HepG2 (cell line): ENCODE measurements around the gene RNF123. TPM values are rescaled to one million over a fixed set of nuclear protein-coding genes. Genes with fewer than 3 reads are reported as not detected.

Experiments
- FOXK2 ChIP-seq: fragments of 450-650 bp; IDR thresholded peaks from 2 replicates; pipeline ENCODE4 v1.6.1; 2016
- GFI1 ChIP-seq: sonication (generic); formaldehyde crosslinking; IDR thresholded peaks from 2 replicates; pipeline ENCODE4 v1.5.0; 2020; ENCODE audit warnings: missing genetic modification reagents, mild to moderate bottlenecking, borderline replicate concordance
- GMEB2 ChIP-seq: IDR thresholded peaks from 2 replicates; pipeline ENCODE4 v1.6.1; 2016; ENCODE audit warnings: missing biosample characterization, missing genetic modification reagents, low read depth
- HNRNPH1 ChIP-seq: fragments of 200-400 bp; formaldehyde crosslinking; optimal IDR thresholded peaks from 2 replicates; pipeline ENCODE3; 2017; ENCODE audit warnings: mild to moderate bottlenecking, low read depth, low read length
- HNRNPLL ChIP-seq: fragments of 200-400 bp; formaldehyde crosslinking; IDR thresholded peaks from 2 replicates; pipeline ENCODE4 v1.6.1; 2017; ENCODE audit warnings: mild to moderate bottlenecking, low read depth, low read length; ENCODE audit not compliant: poor library complexity, severe bottlenecking
- KLF6 ChIP-seq: IDR thresholded peaks from 2 replicates; pipeline ENCODE4 v1.8.0; 2016; ENCODE audit warnings: missing biosample characterization, missing genetic modification reagents
- RARA ChIP-seq: IDR thresholded peaks from 2 replicates; pipeline ENCODE4 v1.6.1; 2016; ENCODE audit warnings: missing genetic modification reagents, missing compliant biosample characterization
- RBM22 ChIP-seq: fragments of 200-400 bp; formaldehyde crosslinking; optimal IDR thresholded peaks from 2 replicates; pipeline ENCODE3; 2017; ENCODE audit warnings: mild to moderate bottlenecking, low read length, moderate library complexity
- SKI ChIP-seq: fragments of 450-650 bp; IDR thresholded peaks from one replicate; pipeline ENCODE4 v1.6.1; 2018; ENCODE audit warnings: mild to moderate bottlenecking; ENCODE audit not compliant: partially characterized antibody
- SPEN ChIP-seq: sonication (generic); formaldehyde crosslinking; IDR thresholded peaks from 2 replicates; pipeline ENCODE4 v1.5.1; 2020; ENCODE audit warnings: low read depth, mild to moderate bottlenecking, missing genetic modification reagents
- SRSF1 ChIP-seq: fragments of 200-400 bp; formaldehyde crosslinking; optimal IDR thresholded peaks from 2 replicates; pipeline ENCODE3; 2017; ENCODE audit warnings: mild to moderate bottlenecking, low read depth, low read length, moderate library complexity
- TRIM22 ChIP-seq: fragments of 450-650 bp; IDR thresholded peaks from 2 replicates; pipeline ENCODE4 v1.6.1; 2017
- ZBTB46 ChIP-seq: sonication (generic); formaldehyde crosslinking; IDR thresholded peaks from 2 replicates; pipeline ENCODE4 v1.4.0; 2020; ENCODE audit warnings: mild to moderate bottlenecking, missing genetic modification reagents, borderline replicate concordance
- ZNF121 ChIP-seq: sonication (generic); formaldehyde crosslinking; IDR thresholded peaks from 2 replicates; pipeline ENCODE4 v1.5.0; 2020; ENCODE audit warnings: mild to moderate bottlenecking, missing genetic modification reagents
- ZNF333 ChIP-seq: sonication (generic); formaldehyde crosslinking; IDR thresholded peaks from 2 replicates; pipeline ENCODE4 v1.4.0; 2020; ENCODE audit warnings: mild to moderate bottlenecking, missing genetic modification reagents, borderline replicate concordance
- ZNF44 ChIP-seq: sonication (generic); formaldehyde crosslinking; IDR thresholded peaks from 2 replicates; pipeline ENCODE4 v1.5.1; 2020; ENCODE audit warnings: mild to moderate bottlenecking, missing genetic modification reagents
- ZNF691 ChIP-seq: sonication (generic); formaldehyde crosslinking; IDR thresholded peaks from 2 replicates; pipeline ENCODE4 v1.4.0; 2020; ENCODE audit warnings: missing genetic modification reagents, low read depth, mild to moderate bottlenecking, borderline replicate concordance
- polyA plus RNA-seq, 8 experiments: library from polyadenylated mRNA; depleted of rRNA in 3 of 8; stranded (reverse) in 7 of 8; unstranded in 1 of 8; fragments of >200 nt; fragmentation: Illumina TruSeq in 4 of 8; extraction: Trizol in 4 of 8; gene quantifications; 2 replicates each; pipeline versions ENCODE4 v1.2.1 to v1.2.3, GENCODE V29; 2011 to 2016; ENCODE audit warnings: low read depth in 4 of 8, missing spikeins in 1 of 8, mixed read lengths in 1 of 8; ENCODE audit not compliant: insufficient read depth in 1 of 8
- total RNA-seq, 5 experiments: library from RNA; depleted of rRNA; stranded (reverse); fragments of >200 nt; fragmentation: Illumina TruSeq; extraction: Trizol; gene quantifications; 2 replicates each; pipeline ENCODE4 v1.2.3, GENCODE V29; 2016; ENCODE audit warnings: low read depth in 1 of 5

RNF123 gene
- total and polyA plus RNA-seq, 2 of the 13 experiments (the other 11 are each of a cell fraction or from before 2014, with no cell fraction given), result 29.9 to 82.2 TPM

- TF ChIP-seq HNRNPH1 (no peak), ZBTB46 (CRISPR knock-in tag) (no peak), SPEN (CRISPR knock-in tag) (peak; percentile 77), SKI (peak; percentile 23), SRSF1 (peak; percentile 63), HNRNPLL (peak; percentile 90), TRIM22 (no peak), ZNF44 (CRISPR knock-in tag) (no peak), RBM22 (peak; percentile 26), RARA (CRISPR knock-in tag) (0 out of 2 replicates have a peak, but pooled peaks have one; percentile 8), GFI1 (CRISPR knock-in tag) (no peak), ZNF333 (CRISPR knock-in tag) (peak; percentile 89), ZNF121 (CRISPR knock-in tag) (no peak), GMEB2 (CRISPR knock-in tag) (peak; percentile 98), KLF6 (no peak; the same call in 1 of the 2 replicates), FOXK2 (no peak; the same call in 1 of the 2 replicates), ZNF691 (CRISPR knock-in tag) (no peak)
Observed at GRCh38 chr3:49723628-49724551, 34.5 kb downstream of the RNF123 start, which contains the start of gene GMPPB (continued).
